Measurements from ENCODE around the gene MGAT4B. TPM values are rescaled to one million over a fixed set of nuclear protein-coding genes. Genes with fewer than 3 reads are reported as not detected.

Gene MGAT4B
- total and polyA plus RNA-seq, 4 donors: 65.0 to 154 (median 82.4) TPM

DNA sequence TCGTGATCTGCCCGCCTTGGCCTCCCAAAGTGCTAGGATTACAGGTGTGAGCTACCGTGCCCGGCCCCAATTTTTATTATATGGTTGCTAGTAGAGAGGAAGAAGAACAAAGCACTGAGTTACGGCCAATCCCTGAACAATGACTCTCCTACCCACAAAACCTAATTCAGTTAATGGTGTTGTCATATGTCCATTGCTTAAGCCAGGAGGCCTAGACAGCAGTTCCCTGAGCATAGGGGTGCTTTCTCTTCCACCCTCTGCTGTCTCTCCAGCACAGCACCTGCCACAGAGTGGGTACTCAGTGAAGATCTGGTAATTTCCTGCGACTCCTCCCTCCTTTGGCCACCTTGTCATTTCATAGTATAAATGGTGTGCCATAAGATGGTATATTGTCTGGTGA, 34.3 kb downstream of the MGAT4B start:
- Histone ChIP-seq H3K27ac (ENCODE audit: low read depth in 1 of 2, low read length in 1 of 2) (no peak overlapping the region), H3K4me3 (no peak overlapping the region), H3K4me1 (ENCODE audit: control insufficient read depth in 5 of 5, insufficient read depth in 5 of 5, low read length in 5 of 5) (no peaks in the 10 kb centered on the region), H3K36me3 (ENCODE audit: control insufficient read depth in 4 of 4, insufficient read depth in 4 of 4, low read length in 4 of 4) (peaks cover 21 to 60% (median 51%) of the 10 kb centered on the region in 4 donors), H3K9me3 (ENCODE audit: control insufficient read depth in 4 of 4, insufficient read depth in 3 of 4, low read length in 3 of 4) (no peaks in the 10 kb centered on the region), H3K27me3 (ENCODE audit: control insufficient read depth in 3 of 3, insufficient read depth in 3 of 3, low read length in 2 of 3) (no peaks in the 10 kb centered on the region), H3K9ac (ENCODE audit: insufficient read depth in 1 of 2, low read length in 2 of 2) (no peak overlapping the region)
- ATAC-seq (ENCODE audit: insufficient read depth, low FRiP score) (no peak), DNase-seq (no peak)
- 52 to 80% methylated on average over 6 of the region's 6 CpGs for WGBS, 2 donors
- TF ChIP-seq, protein P1, sequence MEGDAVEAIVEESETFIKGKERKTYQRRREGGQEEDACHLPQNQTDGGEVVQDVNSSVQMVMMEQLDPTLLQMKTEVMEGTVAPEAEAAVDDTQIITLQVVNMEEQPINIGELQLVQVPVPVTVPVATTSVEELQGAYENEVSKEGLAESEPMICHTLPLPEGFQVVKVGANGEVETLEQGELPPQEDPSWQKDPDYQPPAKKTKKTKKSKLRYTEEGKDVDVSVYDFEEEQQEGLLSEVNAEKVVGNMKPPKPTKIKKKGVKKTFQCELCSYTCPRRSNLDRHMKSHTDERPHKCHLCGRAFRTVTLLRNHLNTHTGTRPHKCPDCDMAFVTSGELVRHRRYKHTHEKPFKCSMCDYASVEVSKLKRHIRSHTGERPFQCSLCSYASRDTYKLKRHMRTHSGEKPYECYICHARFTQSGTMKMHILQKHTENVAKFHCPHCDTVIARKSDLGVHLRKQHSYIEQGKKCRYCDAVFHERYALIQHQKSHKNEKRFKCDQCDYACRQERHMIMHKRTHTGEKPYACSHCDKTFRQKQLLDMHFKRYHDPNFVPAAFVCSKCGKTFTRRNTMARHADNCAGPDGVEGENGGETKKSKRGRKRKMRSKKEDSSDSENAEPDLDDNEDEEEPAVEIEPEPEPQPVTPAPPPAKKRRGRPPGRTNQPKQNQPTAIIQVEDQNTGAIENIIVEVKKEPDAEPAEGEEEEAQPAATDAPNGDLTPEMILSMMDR (IDR thresholded peaks at IDR 0.05; ENCODE audit: control extremely low read depth, extremely low read depth): no peak

DNA sequence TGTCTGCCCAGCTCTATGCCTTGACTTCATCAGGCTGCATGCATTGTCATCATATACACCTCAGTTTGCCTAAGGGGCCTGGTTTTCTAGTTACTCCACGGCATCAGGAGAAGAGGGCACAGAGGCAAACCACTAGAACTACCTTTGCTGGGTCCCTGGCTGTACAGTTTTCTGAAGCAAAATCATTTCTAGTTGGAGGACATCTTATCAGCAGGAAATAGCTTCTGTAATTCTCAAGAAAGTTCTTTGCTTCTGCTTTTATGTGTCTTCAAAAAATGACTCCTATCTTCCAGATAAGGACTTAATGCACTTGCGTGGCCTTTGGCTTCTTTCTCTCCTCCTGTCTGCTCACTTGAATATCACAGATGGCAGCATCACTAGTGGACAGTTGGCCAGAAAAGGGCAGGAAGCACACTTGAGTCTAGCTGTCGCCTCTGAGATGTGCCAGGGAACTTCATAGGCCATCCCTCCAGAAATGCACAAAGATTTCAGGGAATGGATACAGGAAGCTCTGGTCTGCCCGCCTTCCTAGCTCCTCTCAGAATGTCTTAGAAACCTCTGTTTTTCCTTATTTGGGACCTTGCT, 35.3 kb downstream of the MGAT4B start:
- H3K9me3 ChIP-seq (ENCODE audit: control insufficient read depth in 4 of 4, insufficient read depth in 3 of 4, low read length in 3 of 4): no peaks in the 10 kb centered on the region
- H3K9ac ChIP-seq (ENCODE audit: insufficient read depth in 1 of 2, low read length in 2 of 2): no peak overlapping the region
- peaks cover 21 to 63% (median 51%) of the 10 kb centered on the region in 4 donors for H3K36me3 ChIP-seq (ENCODE audit: control insufficient read depth in 4 of 4, insufficient read depth in 4 of 4, low read length in 4 of 4)
- no peak overlapping the region for H3K27ac ChIP-seq (ENCODE audit: low read depth in 1 of 2, low read length in 1 of 2)
- ATAC-seq (ENCODE audit: insufficient read depth, low FRiP score) (no peak), DNase-seq (no peak)
- 59 to 82% methylated on average over 4 of the region's 4 CpGs for WGBS, 2 donors
- no peaks in the 10 kb centered on the region for H3K27me3 ChIP-seq (ENCODE audit: control insufficient read depth in 3 of 3, insufficient read depth in 3 of 3, low read length in 2 of 3)
- H3K4me3 ChIP-seq: no peak overlapping the region
- TF ChIP-seq, protein P1 (IDR thresholded peaks at IDR 0.05; ENCODE audit: control extremely low read depth, extremely low read depth): no peak
- no peaks in the 10 kb centered on the region for H3K4me1 ChIP-seq (ENCODE audit: control insufficient read depth in 5 of 5, insufficient read depth in 5 of 5, low read length in 5 of 5)

DNA sequence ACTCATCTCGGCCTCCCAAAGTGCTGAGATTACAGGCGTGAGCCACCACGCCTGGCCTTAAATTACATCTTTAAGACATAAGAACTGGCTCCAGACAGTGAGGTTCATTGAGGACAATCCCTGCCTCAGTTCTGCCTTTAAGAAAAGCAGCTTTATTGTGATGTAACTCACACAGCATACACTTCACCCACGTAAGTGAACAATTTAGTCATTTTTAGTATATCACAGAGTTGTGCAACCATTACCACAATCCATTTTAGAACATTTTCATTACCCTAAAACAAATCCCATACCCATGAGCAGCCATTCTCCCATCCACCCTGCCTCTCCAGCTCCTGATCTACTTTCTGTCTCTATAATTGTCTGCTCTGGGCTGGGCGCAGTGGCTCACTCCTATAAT, 36.9 kb downstream of the MGAT4B start:
- Histone ChIP-seq H3K36me3 (ENCODE audit: control insufficient read depth in 4 of 4, insufficient read depth in 4 of 4, low read length in 4 of 4) (peaks cover 21 to 57% (median 52%) of the 10 kb centered on the region in 4 donors), H3K27me3 (ENCODE audit: control insufficient read depth in 3 of 3, insufficient read depth in 3 of 3, low read length in 2 of 3) (no peaks in the 10 kb centered on the region), H3K9ac (ENCODE audit: insufficient read depth in 1 of 2, low read length in 2 of 2) (no peak overlapping the region), H3K27ac (ENCODE audit: low read depth in 1 of 2, low read length in 1 of 2) (no peak overlapping the region), H3K9me3 (ENCODE audit: control insufficient read depth in 4 of 4, insufficient read depth in 3 of 4, low read length in 3 of 4) (peaks cover 0 to 2% (median 0%) of the 10 kb centered on the region in 4 donors), H3K4me1 (ENCODE audit: control insufficient read depth in 5 of 5, insufficient read depth in 5 of 5, low read length in 5 of 5) (peaks cover 0 to 7% (median 0%) of the 10 kb centered on the region in 5 donors), H3K4me3 (no peak overlapping the region)
- no peak for ATAC-seq (ENCODE audit: insufficient read depth, low FRiP score)
- WGBS, 2 donors: 76 to 86% methylated on average over 5 of the region's 5 CpGs
- DNase-seq: no peak
- TF ChIP-seq, protein P1 (IDR thresholded peaks at IDR 0.05; ENCODE audit: control extremely low read depth, extremely low read depth): no peak

DNA sequence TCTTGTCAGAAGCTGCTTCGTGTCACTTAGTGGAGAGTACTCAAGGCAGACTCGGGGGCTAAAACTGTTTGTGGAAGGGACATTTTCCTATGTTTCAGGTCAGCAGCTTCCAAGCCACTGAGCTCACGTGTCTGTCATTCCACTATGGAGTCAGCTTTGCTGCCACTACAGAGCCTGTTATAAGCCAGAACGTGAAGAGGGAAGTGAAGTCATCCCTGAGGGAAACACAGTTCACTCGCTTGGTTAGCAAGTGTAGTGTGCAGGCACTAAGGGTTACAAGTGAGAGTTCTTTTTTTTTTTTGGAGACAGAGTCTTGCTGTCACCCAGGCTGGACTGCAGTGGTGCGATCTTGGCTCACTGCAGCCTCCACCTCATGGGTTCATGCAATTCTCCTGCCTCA, 37.4 kb downstream of the MGAT4B start:
- no peak overlapping the region for H3K9ac ChIP-seq (ENCODE audit: insufficient read depth in 1 of 2, low read length in 2 of 2)
- peaks cover 0 to 7% (median 0%) of the 10 kb centered on the region in 5 donors for H3K4me1 ChIP-seq (ENCODE audit: control insufficient read depth in 5 of 5, insufficient read depth in 5 of 5, low read length in 5 of 5)
- H3K4me3 ChIP-seq: no peak overlapping the region
- TF ChIP-seq, protein P1 (IDR thresholded peaks at IDR 0.05; ENCODE audit: control extremely low read depth, extremely low read depth): no peak
- no peak for DNase-seq
- peaks cover 21 to 55% (median 47%) of the 10 kb centered on the region in 4 donors for H3K36me3 ChIP-seq (ENCODE audit: control insufficient read depth in 4 of 4, insufficient read depth in 4 of 4, low read length in 4 of 4)
- ATAC-seq (ENCODE audit: insufficient read depth, low FRiP score): no peak
- peaks cover 0 to 2% (median 0%) of the 10 kb centered on the region in 4 donors for H3K9me3 ChIP-seq (ENCODE audit: control insufficient read depth in 4 of 4, insufficient read depth in 3 of 4, low read length in 3 of 4)
- no peaks in the 10 kb centered on the region for H3K27me3 ChIP-seq (ENCODE audit: control insufficient read depth in 3 of 3, insufficient read depth in 3 of 3, low read length in 2 of 3)
- 62 to 78% methylated on average over 6 of the region's 6 CpGs for WGBS, 2 donors
- H3K27ac ChIP-seq (ENCODE audit: low read depth in 1 of 2, low read length in 1 of 2): no peak overlapping the region

Data from lung (tissue), 12 donors.